ENCODE data around the gene RASSF3.

GRCh38 chr12:64566122-64566521 lies 44.2 kb upstream of the RASSF3 start:
- no peak for TF ChIP-seq JUND (CRISPR knock-in tag; IDR thresholded peaks at IDR 0.05)
- no peak for TF ChIP-seq POLR2A (IDR thresholded peaks at IDR 0.05; ENCODE audit: insufficient read depth in 1 of 2, low read depth in 2 of 2, low read length in 2 of 2)
- no peak for TF ChIP-seq ZNF224 (CRISPR knock-in tag; IDR thresholded peaks at IDR 0.05)

Data from HepG2 (cell line).